HFF-Myc (cell line): ENCODE results near the gene MARK2.

Experiments
- DNase-seq: peaks from one replicate; pipeline ENCODE4 v3.0.0-alpha.2; 2011; ENCODE audit warnings: low read depth; ENCODE audit errors: extremely low read depth
- H3K4me3 ChIP-seq: replicated peaks from 2 replicates; pipeline ENCODE4 v1.5.1; 2011; ENCODE audit warnings: low read depth, mild to moderate bottlenecking, control low read depth, low read length
- TF ChIP-seq, protein P1 (sequence below): IDR thresholded peaks from 2 replicates; pipeline ENCODE4 v1.5.1; 2012; ENCODE audit warnings: mild to moderate bottlenecking, low read depth, low read length, control low read depth; ENCODE audit errors: missing control alignments

MARK2 gene

DNA sequence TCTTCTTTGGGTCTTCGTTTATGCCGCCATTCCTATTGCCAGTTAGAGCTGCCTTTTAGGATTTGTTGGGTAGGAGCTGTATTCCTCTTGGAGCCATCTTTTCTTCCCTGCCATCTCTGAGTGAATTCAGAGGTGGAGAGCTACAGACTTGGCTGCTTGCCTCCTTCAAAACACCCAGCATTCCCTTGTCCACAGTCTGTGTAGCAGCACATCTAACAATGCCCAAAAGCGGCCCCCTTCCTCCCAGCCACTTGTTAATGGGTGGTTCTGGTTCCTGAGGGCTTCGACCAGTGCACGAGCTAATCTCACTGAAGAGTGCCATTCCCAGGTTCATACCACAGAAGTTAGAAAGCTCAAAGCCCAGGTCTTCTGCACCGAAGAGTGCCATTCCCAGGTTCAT is 37.7 kb downstream of the MARK2 start:
- H3K4me3 ChIP-seq, result no peak overlapping the region
- TF ChIP-seq, protein P1, sequence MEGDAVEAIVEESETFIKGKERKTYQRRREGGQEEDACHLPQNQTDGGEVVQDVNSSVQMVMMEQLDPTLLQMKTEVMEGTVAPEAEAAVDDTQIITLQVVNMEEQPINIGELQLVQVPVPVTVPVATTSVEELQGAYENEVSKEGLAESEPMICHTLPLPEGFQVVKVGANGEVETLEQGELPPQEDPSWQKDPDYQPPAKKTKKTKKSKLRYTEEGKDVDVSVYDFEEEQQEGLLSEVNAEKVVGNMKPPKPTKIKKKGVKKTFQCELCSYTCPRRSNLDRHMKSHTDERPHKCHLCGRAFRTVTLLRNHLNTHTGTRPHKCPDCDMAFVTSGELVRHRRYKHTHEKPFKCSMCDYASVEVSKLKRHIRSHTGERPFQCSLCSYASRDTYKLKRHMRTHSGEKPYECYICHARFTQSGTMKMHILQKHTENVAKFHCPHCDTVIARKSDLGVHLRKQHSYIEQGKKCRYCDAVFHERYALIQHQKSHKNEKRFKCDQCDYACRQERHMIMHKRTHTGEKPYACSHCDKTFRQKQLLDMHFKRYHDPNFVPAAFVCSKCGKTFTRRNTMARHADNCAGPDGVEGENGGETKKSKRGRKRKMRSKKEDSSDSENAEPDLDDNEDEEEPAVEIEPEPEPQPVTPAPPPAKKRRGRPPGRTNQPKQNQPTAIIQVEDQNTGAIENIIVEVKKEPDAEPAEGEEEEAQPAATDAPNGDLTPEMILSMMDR, result no peak
- DNase-seq, result no peak

DNA sequence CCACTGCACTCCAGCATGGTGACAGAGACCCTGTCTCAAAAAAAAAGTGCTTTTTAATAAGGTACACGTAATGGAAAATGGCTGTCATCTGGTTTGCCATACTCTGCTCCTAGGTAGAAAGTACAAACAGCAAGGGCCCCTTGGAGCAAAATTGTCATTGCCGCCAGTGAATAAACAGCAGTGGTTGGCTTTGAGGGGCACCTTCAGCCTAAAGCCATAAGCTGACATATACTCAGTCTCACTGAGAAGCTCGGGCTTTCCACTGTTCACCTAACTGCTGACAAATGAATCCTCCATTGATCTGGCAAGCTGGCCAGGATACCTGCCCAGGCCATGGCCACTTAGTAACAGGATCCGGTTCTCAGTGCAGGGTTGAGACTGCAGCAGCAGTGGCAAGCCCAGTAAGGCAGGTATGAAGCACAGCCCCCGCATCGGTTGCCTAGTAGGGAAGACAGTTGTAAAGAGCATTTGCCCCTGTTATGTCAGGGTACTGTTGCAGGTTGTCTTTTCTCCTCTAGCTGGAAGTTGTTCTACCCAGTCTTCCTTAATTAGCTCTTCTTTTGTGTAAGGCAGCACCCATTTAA is 38.8 kb downstream of the MARK2 start:
- no peak overlapping the region for H3K4me3 ChIP-seq
- TF ChIP-seq, protein P1, result no peak
- no peak for DNase-seq

DNA sequence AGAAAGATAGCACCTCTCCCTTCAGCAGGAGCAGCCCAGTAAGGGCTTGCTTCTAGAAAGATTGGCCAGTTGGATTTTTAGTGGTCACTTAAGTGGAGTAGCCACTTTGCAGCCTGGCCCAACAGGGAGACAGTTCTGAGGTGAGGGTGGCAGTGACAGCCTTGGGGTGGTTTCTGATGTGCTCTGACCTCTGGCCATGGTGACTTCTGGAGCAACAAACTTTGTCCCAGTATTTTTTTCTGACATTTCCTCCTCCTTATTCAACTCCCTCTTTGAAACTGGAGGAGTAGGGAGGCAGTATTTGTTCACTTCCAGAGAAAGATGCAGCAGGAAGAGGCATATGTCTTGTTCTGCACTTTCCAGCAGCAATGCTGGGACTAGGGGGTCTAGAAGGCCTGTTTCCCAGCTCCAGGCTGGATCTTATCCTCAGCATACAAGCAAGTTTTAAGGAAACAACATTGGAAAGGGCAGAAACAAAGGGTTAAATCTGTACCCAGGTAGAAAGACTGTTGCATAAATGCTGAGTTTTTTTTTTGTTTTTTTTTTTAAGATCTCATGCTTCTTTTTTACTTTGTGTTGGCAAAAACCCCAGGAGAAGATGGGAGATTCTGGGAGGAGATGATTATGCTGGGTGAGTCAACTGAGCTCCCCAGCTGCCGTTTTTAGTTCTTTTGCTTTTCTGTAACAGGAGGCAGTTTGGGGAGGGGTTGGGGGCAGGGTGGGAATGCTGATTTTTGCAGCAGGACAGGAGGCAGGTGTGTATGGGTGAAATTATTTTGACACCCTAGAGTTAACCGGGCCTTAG is 40.9 kb downstream of the MARK2 start:
- TF ChIP-seq, protein P1, result no peak
- no peak overlapping the region for H3K4me3 ChIP-seq
- no peak for DNase-seq

DNA sequence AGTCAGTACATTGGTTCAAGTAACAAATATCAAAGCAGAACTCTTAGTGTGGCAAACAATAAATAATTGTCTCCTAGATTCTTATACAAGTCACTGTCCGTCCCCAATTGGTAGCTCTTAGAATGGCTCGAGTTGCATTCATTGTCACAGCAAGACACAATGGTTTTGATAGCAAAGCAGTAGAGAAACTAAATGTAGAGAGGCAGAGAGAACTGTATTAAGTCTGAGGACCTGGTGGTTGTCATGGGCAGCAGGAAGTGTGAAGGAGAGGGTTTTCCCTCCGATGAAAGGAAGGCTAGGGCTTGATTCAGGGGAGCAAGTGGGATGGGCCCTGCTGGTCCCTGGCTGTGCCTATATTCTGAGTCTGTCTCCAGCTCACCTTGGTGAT is 41.5 kb downstream of the MARK2 start:
- TF ChIP-seq, protein P1, result no peak
- H3K4me3 ChIP-seq, result no peak overlapping the region
- no peak for DNase-seq

DNA sequence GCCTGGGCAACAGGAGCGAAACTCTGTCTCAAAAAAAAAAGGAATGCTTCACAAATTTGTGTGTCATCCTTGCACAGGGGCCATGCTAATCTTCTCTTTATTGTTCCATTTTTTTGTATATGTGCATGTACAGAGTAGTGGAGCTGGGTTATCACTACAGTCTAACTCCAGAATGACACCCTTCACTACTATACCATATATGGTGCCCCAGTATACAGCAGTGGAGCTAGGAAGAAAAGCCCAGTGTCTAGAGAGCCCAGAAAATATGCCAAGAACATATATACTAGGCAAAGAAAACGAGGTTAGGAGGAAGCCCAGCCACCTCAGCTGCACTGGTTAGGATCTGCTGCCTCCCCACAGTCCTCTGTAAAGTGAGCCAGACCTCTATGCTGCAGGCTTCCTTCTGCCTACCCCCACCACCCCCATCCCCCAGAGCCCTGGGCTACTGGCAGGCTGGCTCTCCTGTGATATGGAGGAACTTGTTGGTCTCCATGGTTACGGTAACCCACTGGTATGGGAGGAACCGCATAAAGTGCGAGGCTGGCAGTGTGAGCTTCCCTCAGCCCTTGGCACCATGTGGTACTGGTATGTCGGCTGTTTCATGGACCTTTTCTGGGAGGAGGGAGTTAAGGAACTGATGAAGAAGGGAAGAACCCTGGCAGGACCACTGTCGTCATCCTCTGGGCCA is 43.8 kb downstream of the MARK2 start:
- TF ChIP-seq, protein P1, result no peak
- H3K4me3 ChIP-seq, result no peak overlapping the region
- DNase-seq, result no peak

DNA sequence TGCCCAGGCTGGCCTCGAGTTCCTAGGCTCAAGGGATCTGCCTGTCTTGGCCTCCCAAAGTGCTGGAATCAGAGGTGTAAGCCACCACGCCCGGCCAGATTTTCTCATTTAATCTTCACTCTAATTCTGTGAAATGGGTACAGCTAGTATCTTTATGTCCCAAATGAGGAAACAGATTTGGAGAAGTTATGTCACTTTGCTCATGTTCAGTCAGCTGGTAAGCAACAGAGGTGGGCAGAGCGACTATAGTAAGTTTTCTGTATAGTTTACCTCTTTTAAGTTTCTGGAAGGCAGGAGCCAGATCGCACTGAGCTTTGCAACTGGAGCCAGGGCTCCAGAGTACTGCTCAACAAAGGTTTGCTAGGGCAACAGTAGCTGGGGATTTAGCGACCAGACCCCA is 44.9 kb downstream of the MARK2 start:
- TF ChIP-seq, protein P1, result no peak
- DNase-seq, result no peak
- H3K4me3 ChIP-seq, result no peak overlapping the region
